Measurements from ENCODE around the gene EHD4.

EHD4 gene

DNA sequence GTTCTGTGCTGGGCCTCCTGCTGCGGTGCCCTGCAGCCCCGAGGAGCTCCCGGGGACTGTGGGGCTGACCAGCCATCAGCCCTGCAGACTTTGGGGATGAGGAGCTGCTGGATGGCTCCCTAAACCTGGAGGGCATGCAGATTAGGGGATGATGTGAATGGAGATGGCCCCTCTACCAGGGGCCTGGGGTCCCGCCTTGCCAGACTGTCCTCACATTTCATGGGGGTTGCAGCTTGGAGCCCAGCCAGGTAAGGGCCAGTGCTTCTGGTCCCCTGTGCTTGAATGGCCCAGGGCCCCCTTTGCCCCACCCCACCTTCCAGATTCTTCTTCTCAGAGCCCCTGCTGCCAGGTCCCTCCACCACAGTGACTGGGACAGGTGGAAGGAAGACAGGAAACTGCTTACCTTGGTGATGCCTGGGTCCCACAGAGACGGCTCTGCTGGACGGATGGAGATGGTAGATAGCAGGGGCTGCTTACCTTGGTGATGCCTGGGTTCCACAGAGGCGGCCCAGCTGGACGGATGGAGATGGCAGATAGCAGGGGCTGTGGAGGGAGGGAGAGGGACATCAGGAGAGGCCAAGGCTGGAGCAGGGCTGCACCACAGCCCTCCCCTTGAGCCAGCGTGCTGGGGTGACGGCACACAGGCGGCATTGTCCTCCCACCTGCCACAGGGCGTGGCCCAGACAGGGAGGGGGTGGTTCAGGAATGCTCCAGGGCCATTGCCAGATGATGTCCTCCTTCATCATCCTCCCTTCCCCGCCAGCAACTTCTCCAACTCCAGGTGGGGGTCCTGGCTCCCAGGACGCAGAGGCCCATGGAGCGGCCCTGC lies 78.7 kb downstream of the EHD4 start, which contains the start of gene SPTBN5:
SPTBN5 (minus strand) TSS at position 632 of the 829 bp plus-strand sequence; CDS start at position 76, 556 bp downstream.
- no peak for DNase-seq (ENCODE audit: low read depth)
- peak within 1 kb of the TSS; percentile 4; the same call in 1 of the 2 replicates for H3K4me3 ChIP-seq (ENCODE audit: low read depth, low read length)
- TF ChIP-seq, protein P1, sequence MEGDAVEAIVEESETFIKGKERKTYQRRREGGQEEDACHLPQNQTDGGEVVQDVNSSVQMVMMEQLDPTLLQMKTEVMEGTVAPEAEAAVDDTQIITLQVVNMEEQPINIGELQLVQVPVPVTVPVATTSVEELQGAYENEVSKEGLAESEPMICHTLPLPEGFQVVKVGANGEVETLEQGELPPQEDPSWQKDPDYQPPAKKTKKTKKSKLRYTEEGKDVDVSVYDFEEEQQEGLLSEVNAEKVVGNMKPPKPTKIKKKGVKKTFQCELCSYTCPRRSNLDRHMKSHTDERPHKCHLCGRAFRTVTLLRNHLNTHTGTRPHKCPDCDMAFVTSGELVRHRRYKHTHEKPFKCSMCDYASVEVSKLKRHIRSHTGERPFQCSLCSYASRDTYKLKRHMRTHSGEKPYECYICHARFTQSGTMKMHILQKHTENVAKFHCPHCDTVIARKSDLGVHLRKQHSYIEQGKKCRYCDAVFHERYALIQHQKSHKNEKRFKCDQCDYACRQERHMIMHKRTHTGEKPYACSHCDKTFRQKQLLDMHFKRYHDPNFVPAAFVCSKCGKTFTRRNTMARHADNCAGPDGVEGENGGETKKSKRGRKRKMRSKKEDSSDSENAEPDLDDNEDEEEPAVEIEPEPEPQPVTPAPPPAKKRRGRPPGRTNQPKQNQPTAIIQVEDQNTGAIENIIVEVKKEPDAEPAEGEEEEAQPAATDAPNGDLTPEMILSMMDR (IDR thresholded peaks at IDR 0.05; ENCODE audit: low read depth, low read length, missing control alignments) = no peak

DNA sequence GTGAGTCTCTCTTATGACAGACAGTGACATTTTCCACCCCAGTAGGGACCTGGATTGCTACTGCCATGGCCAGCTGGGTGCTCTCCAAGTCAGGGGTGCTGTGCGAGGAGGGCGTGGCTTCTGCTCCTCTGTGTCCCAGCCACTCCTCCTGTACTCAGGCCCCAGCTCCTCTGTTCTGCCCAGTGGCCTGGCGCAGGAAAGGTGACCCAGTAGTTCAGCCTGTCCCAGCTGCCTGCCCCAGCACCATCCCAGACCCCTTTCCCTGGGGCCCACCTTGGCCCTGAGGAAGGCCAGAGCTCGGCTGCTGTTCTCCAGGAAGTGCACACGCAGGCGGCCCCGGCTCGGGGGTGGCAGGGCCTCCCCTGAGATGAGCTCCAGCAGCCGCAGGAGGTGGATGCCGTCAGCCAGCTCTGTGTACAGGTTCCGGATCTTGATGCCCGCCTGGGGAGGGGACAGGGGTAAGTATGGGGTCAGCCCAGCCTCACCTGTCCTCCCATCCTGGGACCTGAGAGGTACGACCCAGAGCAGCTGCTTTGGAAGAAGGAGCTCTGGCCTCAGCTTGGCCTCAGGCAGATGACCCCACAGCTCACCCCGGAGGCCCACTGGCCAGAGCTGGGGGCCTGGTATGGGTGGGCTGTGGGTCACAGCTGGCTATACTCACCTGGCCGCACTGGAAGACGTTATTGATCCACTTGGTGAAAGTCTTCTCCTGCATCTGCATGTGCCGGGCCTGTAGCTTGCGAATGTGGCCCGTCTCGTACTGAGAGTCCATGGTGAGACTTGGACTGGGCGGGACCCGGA lies 79.5 kb downstream of the EHD4 start:
- no peak overlapping the region for H3K4me3 ChIP-seq (ENCODE audit: low read depth, low read length)
- no peak for DNase-seq (ENCODE audit: low read depth)
- TF ChIP-seq, protein P1 (IDR thresholded peaks at IDR 0.05; ENCODE audit: low read depth, low read length, missing control alignments) = no peak

DNA sequence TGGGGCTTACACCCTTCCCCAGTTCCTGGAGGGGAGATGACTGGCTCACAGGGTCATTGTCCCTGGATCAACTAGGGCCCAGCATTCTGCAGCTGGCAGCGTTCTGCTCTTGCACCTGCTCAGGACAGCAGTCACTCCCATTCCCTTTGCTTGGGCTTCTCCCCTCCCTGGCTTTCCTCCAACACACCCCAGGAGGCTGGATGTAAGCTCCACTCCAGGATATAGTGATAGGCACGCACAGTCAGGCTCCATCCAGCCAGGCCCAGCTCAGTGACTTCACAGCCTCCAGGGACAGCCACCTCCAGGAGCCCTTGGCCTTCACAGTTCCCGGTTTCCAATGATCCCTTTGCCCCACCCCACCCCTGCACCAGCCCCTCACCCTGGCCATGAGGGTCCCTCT lies 80.4 kb downstream of the EHD4 start:
- no peak for DNase-seq (ENCODE audit: low read depth)
- TF ChIP-seq, protein P1 (IDR thresholded peaks at IDR 0.05; ENCODE audit: low read depth, low read length, missing control alignments) = no peak
- H3K4me3 ChIP-seq (ENCODE audit: low read depth, low read length) = no peak overlapping the region

DNA sequence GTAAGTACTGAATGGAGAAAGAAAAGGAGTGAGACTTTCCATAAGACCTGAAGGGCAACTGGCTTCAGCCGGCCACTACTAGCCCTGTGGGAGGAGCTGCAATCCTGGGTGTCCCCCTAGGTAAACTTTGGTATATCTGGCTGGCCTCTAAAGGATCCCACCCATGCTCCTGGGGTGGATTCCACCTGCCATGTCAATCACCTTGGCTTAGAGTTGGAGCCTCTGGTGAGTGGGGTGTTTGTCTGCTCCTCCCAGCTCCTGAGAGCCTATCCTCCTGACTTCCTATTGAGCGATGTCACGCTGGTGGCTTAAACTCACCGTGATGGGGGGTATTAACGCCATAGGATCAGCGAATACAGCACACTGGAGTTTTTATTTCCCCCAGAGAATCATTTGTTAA lies 81.1 kb downstream of the EHD4 start:
- no peak for DNase-seq (ENCODE audit: low read depth)
- H3K4me3 ChIP-seq (ENCODE audit: low read depth, low read length) = no peak overlapping the region
- TF ChIP-seq, protein P1 (IDR thresholded peaks at IDR 0.05; ENCODE audit: low read depth, low read length, missing control alignments) = no peak

DNA sequence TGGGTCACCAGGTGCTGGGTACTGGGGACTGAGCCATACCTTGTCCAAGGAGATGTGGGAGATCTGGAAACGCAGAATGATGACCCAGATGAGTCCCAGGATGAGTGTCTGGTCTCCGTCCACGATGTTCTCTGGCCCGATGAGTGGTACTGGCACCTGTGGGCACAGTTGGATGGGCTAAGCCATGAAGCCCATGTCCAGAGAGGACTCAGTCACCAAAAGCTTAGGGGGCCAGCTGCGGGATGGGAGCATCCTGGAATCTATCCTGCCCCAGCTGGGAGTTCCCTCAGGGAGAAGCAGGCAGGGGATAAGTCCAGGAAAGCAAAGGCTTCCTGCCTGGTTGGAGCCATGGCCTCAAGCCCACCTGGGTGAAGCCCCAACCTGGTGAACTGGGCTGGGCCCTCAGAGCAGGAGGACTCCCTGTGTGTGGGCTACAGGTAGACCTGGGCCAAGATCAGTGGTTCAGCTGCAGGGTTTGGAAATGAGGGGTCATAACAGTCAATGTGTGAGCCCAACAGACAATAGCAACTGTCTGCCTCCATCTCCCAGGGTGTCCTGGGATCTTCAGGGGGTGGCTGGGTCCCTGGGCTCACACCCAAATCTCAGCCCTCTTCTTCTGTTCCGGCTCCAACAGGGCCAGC lies 82.2 kb downstream of the EHD4 start:
- TF ChIP-seq, protein P1 (IDR thresholded peaks at IDR 0.05; ENCODE audit: low read depth, low read length, missing control alignments) = no peak
- H3K4me3 ChIP-seq (ENCODE audit: low read depth, low read length) = no peak overlapping the region
- no peak for DNase-seq (ENCODE audit: low read depth)

DNA sequence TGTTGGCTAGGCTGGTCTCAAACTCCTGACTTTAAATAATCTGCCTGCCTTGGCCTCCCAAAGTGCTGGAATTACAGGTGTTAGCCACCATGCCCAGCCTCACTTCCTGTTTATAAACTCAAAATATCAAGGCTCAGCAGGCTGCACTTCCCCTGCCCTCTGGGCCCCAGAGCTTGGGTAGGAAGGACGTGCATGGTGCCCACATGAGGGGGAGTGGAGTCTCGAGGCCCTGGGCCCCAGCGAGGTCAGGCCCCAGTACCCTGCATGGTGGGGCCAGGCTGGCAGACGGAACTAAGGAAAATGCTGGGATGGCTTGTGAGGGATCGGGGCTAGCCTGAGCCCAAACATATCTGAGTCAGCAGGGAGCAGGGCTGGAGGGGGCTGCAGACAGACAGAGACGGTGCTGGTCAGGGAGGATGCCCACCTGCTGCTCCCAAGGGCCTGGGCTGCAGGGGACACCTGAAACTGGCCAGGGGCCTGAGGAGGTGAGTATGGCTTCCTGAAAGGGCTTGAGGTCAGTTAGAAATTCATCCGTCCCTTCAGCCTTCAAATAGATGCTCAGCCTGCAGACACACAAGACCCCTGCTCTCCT lies 83.6 kb downstream of the EHD4 start:
- DNase-seq (ENCODE audit: low read depth) = no peak
- TF ChIP-seq, protein P1 (IDR thresholded peaks at IDR 0.05; ENCODE audit: low read depth, low read length, missing control alignments) = no peak
- H3K4me3 ChIP-seq (ENCODE audit: low read depth, low read length) = no peak overlapping the region
